Psoas muscle (tissue), 8 donors: ENCODE results near the gene NPFF. TPM values are rescaled to one million over a fixed set of nuclear protein-coding genes. Genes with fewer than 3 reads are reported as not detected.
A peak's percentile ranks its signal among the peaks of the same experiment; 100 is the strongest.

Source experiments
- ATAC-seq, 4 donors: fragments of 200-7000 bp; cut with Tn5 transposase; one replicate each; pipeline ENCODE4 v1.9.1; 2020; ENCODE audit warnings: moderate library complexity in 3 of 4, mild to moderate bottlenecking in 2 of 4
- DNase-seq, 2 donors: peaks; one replicate each; pipeline ENCODE4 v3.0.0-alpha.2; 2020
- H3K27ac ChIP-seq: fragments of 200-600 bp; one replicate; pipeline ENCODE4 v1.8.0; 2022
- H3K27me3 ChIP-seq, 3 donors: fragments of 200-600 bp in 1 of 3; one replicate each; pipeline versions ENCODE4 v1.6.1 to v1.8.0; 2013 to 2022; ENCODE audit warnings: low read length in 2 of 3, mild to moderate bottlenecking in 2 of 3, moderate library complexity in 1 of 3; ENCODE audit not compliant: insufficient read depth in 3 of 3
- H3K36me3 ChIP-seq, 2 donors: fragments of 200-600 bp in 1 of 2; one replicate each; pipeline versions ENCODE4 v1.6.1 to v1.8.0; 2013 to 2022; ENCODE audit warnings: low read depth in 1 of 2, mild to moderate bottlenecking in 1 of 2, moderate library complexity in 1 of 2; ENCODE audit not compliant: insufficient read depth in 1 of 2
- H3K4me1 ChIP-seq: fragments of 200-600 bp; one replicate; pipeline ENCODE4 v1.8.0; 2022
- H3K4me3 ChIP-seq: fragments of 200-600 bp; one replicate; pipeline ENCODE4 v1.8.0; 2022; ENCODE audit warnings: mild to moderate bottlenecking
- H3K9me3 ChIP-seq: fragments of 200-600 bp; one replicate; pipeline ENCODE4 v1.8.0; 2022
- CTCF ChIP-seq: fragments of 200-600 bp; IDR thresholded peaks from one replicate; pipeline ENCODE4 v1.8.0; 2022; ENCODE audit warnings: antibody characterized with exemption
- WGBS, 3 donors: extraction: QIAGEN DNeasy Blood & Tissue Kit; methylation state at CpG; one replicate each; pipeline versions ENCODE4 v1.1.6 to v1.1.7; 2013; 5-methylcytosine and 5-hydroxymethylcytosine counted together
- intact Hi-C, 2 donors: fragments of 100-400 bp; cut with DNase I; formaldehyde crosslinking; loops; one replicate each; pipeline versions ENCODE4 v1.11.0 to v1.14.2; 2022
- polyA plus RNA-seq, 3 donors: library from polyadenylated mRNA; stranded (reverse); fragments of 200-250 nt; gene quantifications; one replicate each; pipeline ENCODE4 v1.2.3, GENCODE V29; 2013
- total RNA-seq, 4 donors: library from RNA; stranded (reverse); fragmentation: NEBNext Ultra II Directional in 2 of 4; extraction: Animal tissue kit (Norgen Biotek cat#: 25700) in 2 of 4; gene quantifications; one replicate each; pipeline versions ENCODE4 v1.2.1 to v1.2.4, GENCODE V29; 2021 to 2023
- donor health status: healthy with polysubstance abuse.
- donor health status: DM: no; HTN: no; CAD: no; lungs with moderate emphysema.
- donor health status: Bipolar disorder and iron deficiency.
- donor health status: healthy.
- donor health status: DM: yes; HTN: yes; CAD: no.
- donor health status: DM: no; HTN: no; CAD: no.
- donor health status: DM: no; HTN: no; CAD: no.
- donor health status: DM: yes; HTN: yes; CAD: no.

The NPFF gene
- total and polyA plus RNA-seq, 7 donors, result not detected

GRCh38 chr12:53504004-53504920 lies 3.0 kb downstream of the NPFF start:
- DNase-seq (no peak), ATAC-seq (no peak)
- Histone ChIP-seq H3K4me3 (no peak overlapping the region), H3K4me1 (peaks cover 27% of the 10 kb centered on the region), H3K27me3 (no peaks in the 10 kb centered on the region), H3K9me3 (no peaks in the 10 kb centered on the region), H3K36me3 (peaks cover 0 to 39% of the 10 kb centered on the region in 2 donors), H3K27ac (peak overlapping the region; percentile 66)
- WGBS, 3 donors, result 66 to 79% (median 69%) methylated on average over 14 of the region's 14 CpGs
- intact Hi-C loops, result no loop called here
- no peak for TF ChIP-seq CTCF

GRCh38 chr12:53502983-53503728 lies 4.1 kb downstream of the NPFF start:
- intact Hi-C loops, result no loop called here
- peaks cover 20% of the 10 kb centered on the region for H3K4me1 ChIP-seq

DNA sequence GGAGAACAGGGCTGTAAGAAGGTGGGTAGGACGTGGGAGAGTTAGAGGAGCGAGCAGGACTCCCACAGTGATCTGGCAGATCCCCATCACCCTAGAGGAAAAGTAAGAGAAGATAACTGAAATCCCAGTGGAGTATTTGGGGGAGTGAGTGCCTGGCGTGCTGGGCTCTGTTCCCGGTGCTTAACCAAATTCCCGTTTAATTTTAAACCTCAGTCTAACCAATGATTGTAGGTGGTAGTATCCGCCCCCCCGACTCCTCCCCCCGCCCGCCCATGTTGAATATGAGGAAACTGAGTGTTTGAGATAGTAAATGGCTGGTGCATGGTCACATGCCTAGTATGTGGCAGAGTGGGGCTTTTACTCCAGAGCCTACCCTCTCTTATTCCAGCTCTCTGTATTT lies 5.0 kb downstream of the NPFF start:
- no peak for ATAC-seq
- no peak for TF ChIP-seq CTCF
- peak overlapping the region; percentile 96 for H3K27ac ChIP-seq

More at GRCh38 chr12:53502983-53503728, 4.1 kb downstream of the NPFF start:
- no peak overlapping the region for H3K4me3 ChIP-seq
- no peaks in the 10 kb centered on the region for H3K9me3 ChIP-seq
- peaks cover 0 to 39% of the 10 kb centered on the region in 2 donors for H3K36me3 ChIP-seq
- DNase-seq (no peak), ATAC-seq (no peak)
- no peaks in the 10 kb centered on the region for H3K27me3 ChIP-seq
- WGBS, 3 donors, result 78 to 82% (median 80%) methylated on average over 10 of the region's 10 CpGs
- TF ChIP-seq CTCF, result no peak
- no peak overlapping the region for H3K27ac ChIP-seq

GRCh38 chr12:53501615-53502181 lies 5.6 kb downstream of the NPFF start:
- TF ChIP-seq CTCF, result no peak
- intact Hi-C loops, result loop anchor here in 1 of 2 donors (2.0 kb wide), 1 partner anchor 177 kb away; no protein-coding TSS in a partner anchor
- WGBS, 3 donors, result 55 to 60% (median 60%) methylated on average over 10 of the region's 10 CpGs
- Histone ChIP-seq H3K27ac (peak overlapping the region; percentile 96), H3K9me3 (no peaks in the 10 kb centered on the region), H3K36me3 (peaks cover 0 to 30% of the 10 kb centered on the region in 2 donors), H3K4me3 (peak overlapping the region; percentile 85), H3K27me3 (no peaks in the 10 kb centered on the region), H3K4me1 (peaks cover 20% of the 10 kb centered on the region)
- DNase-seq (no peak), ATAC-seq (no peak)

More for the DNA sequence above, 5.0 kb downstream of the NPFF start:
- Histone ChIP-seq H3K36me3 (peaks cover 0 to 36% of the 10 kb centered on the region in 2 donors), H3K4me3 (peak overlapping the region; percentile 85), H3K9me3 (no peaks in the 10 kb centered on the region), H3K27me3 (no peaks in the 10 kb centered on the region), H3K4me1 (peaks cover 20% of the 10 kb centered on the region)
- intact Hi-C loops, result no loop called here
- no peak for DNase-seq
- 65 to 70% (median 69%) methylated on average over 9 of the region's 9 CpGs for WGBS, 3 donors
